NCI-H226 (cell line): Measurements from ENCODE around the gene AICDA.

Experiments
- DNase-seq: peaks from one replicate; pipeline ENCODE4 v3.0.0-alpha.2; 2015

The AICDA gene

GRCh38 chr12:8553088-8553627 is 59.5 kb downstream of the AICDA start:
- DNase-seq, result no peak
